ENCODE results near the gene NLRC5. TPM values are rescaled to one million over a fixed set of nuclear protein-coding genes. Genes with fewer than 3 reads are reported as not detected.

Gene NLRC5
- total and polyA plus RNA-seq, 9 of the 15 experiments (the other 6 are each of a cell fraction or from before 2014, with no cell fraction given), result 0.59 to 0.71 TPM; not detected in 7

GRCh38 chr16:56950881-56951771 is 38.2 kb upstream of the NLRC5 start (continued):
- TF ChIP-seq ETV6 (IDR thresholded peaks at IDR 0.05; ENCODE audit: borderline replicate concordance in 1 of 2, low read depth in 2 of 2, low read length in 1 of 2) (no peak), ETV6 (CRISPR knock-in tag; IDR thresholded peaks at IDR 0.05; ENCODE audit: borderline replicate concordance) (no peak), YBX1 (IDR thresholded peaks at IDR 0.05) (no peak), MYC (IDR thresholded peaks at IDR 0.05; ENCODE audit: low read depth, low read length) (no peak), MYC (CRISPR knock-in tag; IDR thresholded peaks at IDR 0.05; ENCODE audit: borderline replicate concordance, low read depth) (no peak), RBM15 (IDR thresholded peaks at IDR 0.05; ENCODE audit: insufficient read depth, low read length) (no peak), BACH1 (tag; IDR thresholded peaks at IDR 0.05) (no peak), MNT (conservative IDR thresholded peaks at IDR 0.05) (no peak), MCM5 (IDR thresholded peaks at IDR 0.05; ENCODE audit: low read depth) (no peak), PHB2 (IDR thresholded peaks at IDR 0.05; ENCODE audit: low read depth) (no peak), TCF15 (CRISPR knock-in tag; IDR thresholded peaks at IDR 0.05) (no peak), BRD9 (IDR thresholded peaks at IDR 0.05; ENCODE audit: low read depth, partially characterized antibody) (no peak), SRSF9 (IDR thresholded peaks at IDR 0.05; ENCODE audit: borderline replicate concordance, low read depth, low read length) (no peak), RBM34 (IDR thresholded peaks at IDR 0.05; ENCODE audit: borderline replicate concordance, insufficient read depth, low read length) (no peak), ELF1 (tag; IDR thresholded peaks at IDR 0.05) (no peak)
- TF ChIP-seq, protein P1, sequence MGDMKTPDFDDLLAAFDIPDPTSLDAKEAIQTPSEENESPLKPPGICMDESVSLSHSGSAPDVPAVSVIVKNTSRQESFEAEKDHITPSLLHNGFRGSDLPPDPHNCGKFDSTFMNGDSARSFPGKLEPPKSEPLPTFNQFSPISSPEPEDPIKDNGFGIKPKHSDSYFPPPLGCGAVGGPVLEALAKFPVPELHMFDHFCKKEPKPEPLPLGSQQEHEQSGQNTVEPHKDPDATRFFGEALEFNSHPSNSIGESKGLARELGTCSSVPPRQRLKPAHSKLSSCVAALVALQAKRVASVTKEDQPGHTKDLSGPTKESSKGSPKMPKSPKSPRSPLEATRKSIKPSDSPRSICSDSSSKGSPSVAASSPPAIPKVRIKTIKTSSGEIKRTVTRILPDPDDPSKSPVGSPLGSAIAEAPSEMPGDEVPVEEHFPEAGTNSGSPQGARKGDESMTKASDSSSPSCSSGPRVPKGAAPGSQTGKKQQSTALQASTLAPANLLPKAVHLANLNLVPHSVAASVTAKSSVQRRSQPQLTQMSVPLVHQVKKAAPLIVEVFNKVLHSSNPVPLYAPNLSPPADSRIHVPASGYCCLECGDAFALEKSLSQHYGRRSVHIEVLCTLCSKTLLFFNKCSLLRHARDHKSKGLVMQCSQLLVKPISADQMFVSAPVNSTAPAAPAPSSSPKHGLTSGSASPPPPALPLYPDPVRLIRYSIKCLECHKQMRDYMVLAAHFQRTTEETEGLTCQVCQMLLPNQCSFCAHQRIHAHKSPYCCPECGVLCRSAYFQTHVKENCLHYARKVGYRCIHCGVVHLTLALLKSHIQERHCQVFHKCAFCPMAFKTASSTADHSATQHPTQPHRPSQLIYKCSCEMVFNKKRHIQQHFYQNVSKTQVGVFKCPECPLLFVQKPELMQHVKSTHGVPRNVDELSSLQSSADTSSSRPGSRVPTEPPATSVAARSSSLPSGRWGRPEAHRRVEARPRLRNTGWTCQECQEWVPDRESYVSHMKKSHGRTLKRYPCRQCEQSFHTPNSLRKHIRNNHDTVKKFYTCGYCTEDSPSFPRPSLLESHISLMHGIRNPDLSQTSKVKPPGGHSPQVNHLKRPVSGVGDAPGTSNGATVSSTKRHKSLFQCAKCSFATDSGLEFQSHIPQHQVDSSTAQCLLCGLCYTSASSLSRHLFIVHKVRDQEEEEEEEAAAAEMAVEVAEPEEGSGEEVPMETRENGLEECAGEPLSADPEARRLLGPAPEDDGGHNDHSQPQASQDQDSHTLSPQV (IDR thresholded peaks at IDR 0.05), result no peak
- TF ChIP-seq, protein P2, sequence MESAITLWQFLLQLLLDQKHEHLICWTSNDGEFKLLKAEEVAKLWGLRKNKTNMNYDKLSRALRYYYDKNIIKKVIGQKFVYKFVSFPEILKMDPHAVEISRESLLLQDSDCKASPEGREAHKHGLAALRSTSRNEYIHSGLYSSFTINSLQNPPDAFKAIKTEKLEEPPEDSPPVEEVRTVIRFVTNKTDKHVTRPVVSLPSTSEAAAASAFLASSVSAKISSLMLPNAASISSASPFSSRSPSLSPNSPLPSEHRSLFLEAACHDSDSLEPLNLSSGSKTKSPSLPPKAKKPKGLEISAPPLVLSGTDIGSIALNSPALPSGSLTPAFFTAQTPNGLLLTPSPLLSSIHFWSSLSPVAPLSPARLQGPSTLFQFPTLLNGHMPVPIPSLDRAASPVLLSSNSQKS (CRISPR knock-in tag; IDR thresholded peaks at IDR 0.05), result no peak
